OCI-LY1 (cell line): ENCODE results near the gene GALNT17.

Experiments
- EZH2 ChIP-seq: fragments of 200-600 bp; sonication (generic), shearing (Covaris generic); IDR thresholded peaks from 2 replicates; pipeline ENCODE4 v1.8.0; 2017; ENCODE audit warnings: borderline replicate concordance, mixed run types, mild to moderate bottlenecking, antibody characterized with exemption, low read length, moderate library complexity, mixed read lengths
- TF ChIP-seq, protein P1 (sequence below): fragments of 200-600 bp; sonication (generic), shearing (Covaris generic); IDR thresholded peaks from 2 replicates; pipeline ENCODE4 v1.5.1; 2017; ENCODE audit warnings: mild to moderate bottlenecking, antibody characterized with exemption, low read length, moderate library complexity, mixed read lengths

DNA sequence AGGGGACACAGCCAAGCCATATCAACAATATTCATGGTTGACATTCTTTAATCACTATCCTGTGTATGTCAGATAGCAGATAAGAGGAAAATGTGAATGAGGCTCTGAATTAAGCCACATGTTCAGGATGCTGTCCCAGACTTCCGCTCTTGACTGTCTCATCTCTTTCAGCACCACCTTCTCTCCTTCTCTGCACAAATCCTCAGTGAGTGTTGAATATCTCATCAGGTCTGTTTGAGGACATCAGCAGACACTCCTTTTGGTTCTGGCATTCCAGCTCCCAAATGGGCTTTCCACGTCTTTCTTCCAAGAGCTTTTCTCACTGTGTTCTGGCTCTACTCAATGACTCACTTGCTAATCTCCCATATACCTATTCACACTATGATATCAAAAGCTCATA, 321.7 kb downstream of the GALNT17 start:
- TF ChIP-seq, protein P1, sequence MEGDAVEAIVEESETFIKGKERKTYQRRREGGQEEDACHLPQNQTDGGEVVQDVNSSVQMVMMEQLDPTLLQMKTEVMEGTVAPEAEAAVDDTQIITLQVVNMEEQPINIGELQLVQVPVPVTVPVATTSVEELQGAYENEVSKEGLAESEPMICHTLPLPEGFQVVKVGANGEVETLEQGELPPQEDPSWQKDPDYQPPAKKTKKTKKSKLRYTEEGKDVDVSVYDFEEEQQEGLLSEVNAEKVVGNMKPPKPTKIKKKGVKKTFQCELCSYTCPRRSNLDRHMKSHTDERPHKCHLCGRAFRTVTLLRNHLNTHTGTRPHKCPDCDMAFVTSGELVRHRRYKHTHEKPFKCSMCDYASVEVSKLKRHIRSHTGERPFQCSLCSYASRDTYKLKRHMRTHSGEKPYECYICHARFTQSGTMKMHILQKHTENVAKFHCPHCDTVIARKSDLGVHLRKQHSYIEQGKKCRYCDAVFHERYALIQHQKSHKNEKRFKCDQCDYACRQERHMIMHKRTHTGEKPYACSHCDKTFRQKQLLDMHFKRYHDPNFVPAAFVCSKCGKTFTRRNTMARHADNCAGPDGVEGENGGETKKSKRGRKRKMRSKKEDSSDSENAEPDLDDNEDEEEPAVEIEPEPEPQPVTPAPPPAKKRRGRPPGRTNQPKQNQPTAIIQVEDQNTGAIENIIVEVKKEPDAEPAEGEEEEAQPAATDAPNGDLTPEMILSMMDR: no peak
- TF ChIP-seq EZH2: no peak
